GM10248 (cell line): Measurements from ENCODE around the gene MSI2.

ENCODE experiments used
- CTCF ChIA-PET: fragments of 300-600 bp; sonication (Branson Sonifier 250); formaldehyde crosslinking; extraction: SDS; loops from one replicate; lab custom pipeline; 2021; ENCODE audit warnings: antibody characterized with exemption; lab: Yijun Ruan, JAX
- POLR2A ChIA-PET: fragments of 350-650 bp; sonication (Branson Sonifier 250); formaldehyde crosslinking; extraction: SDS; loops from one replicate; lab custom pipeline; 2020; ENCODE audit warnings: antibody characterized with exemption; lab: Yijun Ruan, JAX
- DNase-seq: peaks from one replicate; pipeline ENCODE4 v3.0.0; 2012; ENCODE audit errors: extremely low spot score
- CTCF ChIP-seq: IDR thresholded peaks from 2 replicates; pipeline ENCODE4 v1.5.1; 2012; ENCODE audit warnings: mild to moderate bottlenecking, low read depth; ENCODE audit errors: extremely low read depth, missing control alignments, control extremely low read depth

Gene MSI2

GRCh38 chr17:57694051-57694450 lies 437.7 kb downstream of the MSI2 start:
- ChIA-PET POLR2A (no interaction called here), CTCF (interaction anchor here (0.8 to 3.0 kb wide), 4 partner anchors 9 to 54 kb away, joined by 3 to 14 read pairs (median 4); no protein-coding TSS in a partner anchor)
- TF ChIP-seq CTCF = no peak
- DNase-seq = no peak

GRCh38 chr17:57696050-57696449 lies 439.7 kb downstream of the MSI2 start:
- no peak for TF ChIP-seq CTCF
- CTCF ChIA-PET = interaction anchor here (1.5 to 3.0 kb wide), 3 partner anchors 11 to 453 kb away, joined by 3 to 14 read pairs (median 5); no protein-coding TSS in a partner anchor
- no peak for DNase-seq
- POLR2A ChIA-PET = no interaction called here

- ChIA-PET CTCF (interaction anchor here (1.0 to 1.5 kb wide), 3 partner anchors 25 to 454 kb away, joined by 3 to 4 read pairs (median 4); no protein-coding TSS in a partner anchor), POLR2A (no interaction called here)
Observed at GRCh38 chr17:57697197-57697596, 440.9 kb downstream of the MSI2 start.

GRCh38 chr17:57697891-57698711 lies 441.8 kb downstream of the MSI2 start:
- CTCF ChIA-PET = interaction anchor here (1.1 to 1.5 kb wide), 2 partner anchors 42 to 455 kb away, joined by 3 to 4 read pairs; no protein-coding TSS in a partner anchor
- POLR2A ChIA-PET = no interaction called here
- no peak for DNase-seq
- TF ChIP-seq CTCF = no peak

More at GRCh38 chr17:57697197-57697596, 440.9 kb downstream of the MSI2 start:
- DNase-seq = no peak
- TF ChIP-seq CTCF = no peak

GRCh38 chr17:57699751-57700219 lies 443.5 kb downstream of the MSI2 start:
- no peak for DNase-seq
- TF ChIP-seq CTCF = no peak
- ChIA-PET CTCF (no interaction called here), POLR2A (no interaction called here)

GRCh38 chr17:57701124-57701523 lies 444.8 kb downstream of the MSI2 start:
- no peak for TF ChIP-seq CTCF
- DNase-seq = no peak
- ChIA-PET POLR2A (no interaction called here), CTCF (interaction anchor here (1.3 to 1.6 kb wide), 2 partner anchors 16 to 457 kb away, joined by 5 to 6 read pairs; no protein-coding TSS in a partner anchor)
